HG02970 (cell line): ENCODE data around the gene KLHL29.
"Not testable (repeated sequence)": the region's sequence is repeated elsewhere in the genome, so short reads cannot be mapped to it uniquely, and the experiment has no call there.

Source experiments
- ATAC-seq: cut with Tn5 transposase; IDR thresholded peaks from one replicate; pipeline ENCODE4 v1.9.1; 2021; ENCODE audit warnings: mild to moderate bottlenecking, moderate library complexity, moderate number of reproducible peaks; ENCODE audit not compliant: unreplicated experiment, low FRiP score

Gene KLHL29

DNA sequence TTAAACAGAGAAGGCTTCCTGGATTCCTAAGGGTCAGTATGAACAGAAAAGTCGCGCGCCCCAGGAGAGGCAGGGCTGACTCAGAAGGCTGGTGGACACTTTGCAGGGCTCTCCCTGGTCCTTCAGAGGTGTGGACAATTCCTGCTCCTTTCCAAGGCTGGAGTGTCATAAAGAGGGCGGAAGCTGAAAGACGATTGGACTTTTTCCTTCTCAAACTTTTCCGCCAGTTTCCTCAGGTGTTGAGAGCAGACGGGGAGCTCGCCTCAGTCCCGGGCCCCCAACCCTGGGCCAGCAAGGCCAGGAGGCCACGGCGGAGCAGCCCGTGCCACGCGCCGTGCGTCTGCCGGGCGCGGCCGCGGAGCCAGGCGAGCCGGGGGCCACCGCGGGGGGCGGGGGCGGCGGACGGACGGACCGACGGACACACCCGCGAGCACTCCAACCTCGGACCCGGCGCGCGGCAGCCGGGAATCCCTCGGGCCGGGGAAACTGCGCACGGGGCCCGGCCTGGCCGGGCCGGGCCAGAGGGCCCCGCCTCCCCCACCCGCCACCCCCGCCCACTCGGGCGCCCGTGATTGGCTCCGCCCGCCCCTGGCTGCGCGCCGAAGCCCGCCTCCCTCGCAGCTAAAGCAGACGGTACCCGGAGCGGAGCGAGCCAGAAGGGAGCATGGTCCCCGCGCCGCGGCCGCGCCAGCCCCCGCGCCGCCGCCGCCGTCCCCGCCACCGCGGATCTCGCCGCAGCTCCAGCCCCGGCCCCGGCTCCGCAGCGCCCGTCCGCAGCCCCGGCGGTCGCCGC, at the start of gene KLHL29:
KLHL29 (plus strand) TSS at position 629 of the 793 bp plus-strand sequence. CDS start 177,018 bp downstream, outside the sequence.
- peak; percentile 56 for ATAC-seq

DNA sequence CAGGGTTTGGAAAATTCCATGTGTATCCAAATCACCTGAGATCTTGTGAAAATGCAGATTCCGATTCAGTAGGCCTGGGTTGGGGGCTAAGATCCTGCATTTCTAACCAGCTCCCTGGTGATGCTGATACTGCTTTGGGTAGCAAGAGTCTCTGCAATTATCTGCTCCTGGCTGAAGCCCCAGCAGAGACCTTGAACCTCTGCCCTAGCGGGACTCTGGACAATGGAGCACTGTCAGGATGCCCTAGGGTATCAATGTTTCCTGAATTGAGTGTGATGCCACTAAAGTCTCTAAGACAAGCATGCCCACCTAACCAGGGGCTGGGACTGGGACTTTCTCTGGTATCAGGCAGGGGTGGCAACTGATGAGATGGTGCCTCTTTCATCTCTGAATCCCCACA, 49.4 kb upstream of the KLHL29 start:
- ATAC-seq = no peak

- ATAC-seq = no peak
Measured at GRCh38 chr2:23342075-23342474, 42.9 kb upstream of the KLHL29 start.

DNA sequence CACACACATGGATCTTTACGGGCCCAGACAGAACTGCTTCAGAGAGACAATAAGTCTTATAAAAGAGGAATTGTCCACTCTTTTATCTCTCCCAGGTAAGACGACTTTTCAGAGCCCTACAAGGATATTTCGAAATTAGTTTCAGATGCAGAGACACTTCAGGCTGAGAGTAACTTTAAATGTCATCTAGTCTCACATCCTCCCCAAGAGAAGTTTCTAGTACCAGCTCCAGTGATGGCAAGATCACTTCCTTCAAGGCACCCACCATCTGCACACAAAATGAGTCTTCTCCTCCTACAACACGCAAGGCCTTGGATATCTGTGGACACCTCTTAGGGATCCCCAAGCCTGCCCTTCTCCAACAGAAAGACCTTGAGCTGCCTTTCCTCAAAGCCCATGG, 39.0 kb upstream of the KLHL29 start:
- no peak for ATAC-seq

DNA sequence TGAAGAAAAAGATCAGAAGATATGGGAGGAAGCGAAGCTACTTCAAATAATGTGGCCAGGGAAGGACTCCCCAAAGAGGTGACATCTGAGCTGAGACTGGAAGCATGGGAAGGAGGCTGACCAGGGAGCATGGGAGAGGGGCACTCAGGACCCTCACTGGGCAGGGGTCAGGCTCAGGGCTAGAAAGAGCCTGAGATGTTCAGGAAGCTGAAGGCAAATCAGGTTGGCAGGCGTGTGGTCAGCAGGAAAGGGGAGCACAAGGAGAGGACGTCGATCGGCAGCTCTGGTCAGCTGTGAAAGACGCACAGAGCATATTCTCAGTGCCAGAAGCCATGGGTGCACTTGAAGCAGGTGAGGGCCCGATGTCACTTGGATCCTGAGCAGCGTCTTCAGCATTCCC, 38.2 kb upstream of the KLHL29 start:
- ATAC-seq = no peak

GRCh38 chr2:23347471-23348092, 37.4 kb upstream of the KLHL29 start:
- ATAC-seq = no peak

GRCh38 chr2:23348093-23348481, 36.9 kb upstream of the KLHL29 start:
- ATAC-seq = not testable (repeated sequence)

DNA sequence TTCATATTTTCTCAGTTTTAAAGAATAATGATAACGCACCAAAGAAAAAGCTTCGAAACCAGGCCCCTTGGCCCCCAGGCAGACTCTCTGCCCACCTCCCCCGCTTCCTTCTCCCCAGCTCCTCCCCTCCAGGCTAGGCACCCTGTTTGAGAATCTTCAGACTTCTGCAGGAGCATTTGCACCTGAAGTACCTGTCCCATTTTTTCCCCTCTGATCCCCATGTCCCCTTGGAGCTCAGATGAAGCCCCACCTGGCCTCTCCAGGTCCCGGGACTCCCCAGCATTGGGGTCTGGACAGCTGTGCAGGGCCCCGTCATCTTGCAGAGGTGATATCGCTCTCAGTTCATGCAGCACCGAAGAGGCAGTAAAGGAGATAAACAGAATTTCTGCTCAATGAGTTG, 35.5 kb upstream of the KLHL29 start:
- ATAC-seq = no peak

GRCh38 chr2:23350041-23350791, 34.8 kb upstream of the KLHL29 start:
- no peak for ATAC-seq

GRCh38 chr2:23350792-23351355, 34.1 kb upstream of the KLHL29 start:
- ATAC-seq = no peak

DNA sequence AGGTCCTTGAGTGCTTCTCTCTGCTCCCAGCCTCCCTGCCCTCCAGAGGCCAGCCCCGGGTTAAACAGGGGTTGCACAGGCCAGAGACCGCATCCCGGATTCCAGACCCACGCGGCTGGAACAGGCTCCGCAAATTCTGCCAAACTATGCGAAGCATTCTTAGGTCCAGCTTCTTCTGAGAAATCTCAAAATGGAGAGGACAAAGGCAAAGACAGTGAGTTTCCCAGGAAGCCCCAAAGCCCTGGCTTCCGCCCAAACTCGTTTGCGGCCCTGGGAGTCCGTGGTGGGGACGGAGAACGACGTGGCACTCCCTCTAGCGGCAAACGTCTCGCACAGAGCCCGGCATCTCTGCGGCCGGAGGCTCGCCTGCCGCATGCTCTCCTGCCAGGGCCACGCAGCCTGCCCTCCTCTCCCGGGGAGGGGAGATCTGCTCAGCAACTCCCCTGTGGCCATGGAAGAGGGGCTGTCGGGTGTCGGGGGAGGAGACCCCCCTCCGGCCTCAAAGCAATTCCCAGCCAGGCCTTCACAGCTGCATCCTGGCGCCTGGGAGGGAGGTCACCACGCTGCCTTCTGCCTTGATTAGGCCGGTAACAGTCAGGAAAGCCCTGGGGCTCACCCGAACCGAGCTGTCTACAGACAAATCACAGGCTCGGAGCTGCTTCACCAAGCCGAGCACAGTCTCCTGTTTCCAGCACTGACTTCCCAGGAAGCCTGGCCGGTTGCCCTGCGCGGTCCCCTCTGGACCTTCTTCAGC, 33.4 kb upstream of the KLHL29 start:
- peak; percentile 80 for ATAC-seq

DNA sequence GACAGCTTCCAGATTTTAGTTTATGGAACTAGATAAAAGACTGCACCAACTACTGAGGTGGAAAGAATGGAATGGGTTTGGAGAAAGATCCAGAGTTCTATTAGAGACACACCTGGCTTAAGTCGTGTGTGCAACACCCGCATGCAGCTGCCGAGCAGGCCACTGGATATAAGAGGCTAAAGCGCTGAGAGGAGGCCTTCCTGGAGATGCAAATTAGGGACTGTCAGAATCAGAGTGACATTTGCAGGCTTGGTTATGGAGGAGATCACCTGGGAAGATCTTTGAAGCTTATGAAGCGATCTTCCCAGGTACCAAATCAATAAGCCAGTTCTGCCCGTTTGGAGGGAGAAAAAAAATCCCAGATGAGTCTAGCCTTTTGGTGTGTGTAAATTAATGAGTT, 30.4 kb upstream of the KLHL29 start:
- no peak for ATAC-seq

- ATAC-seq = no peak
Measured at GRCh38 chr2:23355001-23355400, 30.0 kb upstream of the KLHL29 start.

DNA sequence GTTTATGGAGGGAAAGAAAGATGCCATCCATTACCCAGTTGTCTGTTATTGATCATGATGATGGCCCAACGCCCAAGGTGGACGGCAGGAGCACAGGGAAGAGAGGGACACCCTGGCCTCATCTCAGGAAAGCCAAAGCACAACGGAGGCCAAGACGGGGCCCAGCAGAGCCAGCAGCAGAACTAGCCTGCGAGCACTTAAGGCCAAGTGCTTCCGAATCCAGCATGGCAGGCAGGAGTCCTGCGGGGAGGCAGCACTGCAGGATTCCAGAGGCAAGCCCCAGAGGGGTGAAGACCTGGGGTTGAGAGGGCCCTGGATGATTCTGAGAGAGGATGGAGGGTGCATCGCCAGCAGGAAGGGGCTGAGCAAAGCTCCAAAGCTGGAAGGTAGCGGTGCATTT, 28.3 kb upstream of the KLHL29 start:
- ATAC-seq = no peak

GRCh38 chr2:23359631-23360567, 25.1 kb upstream of the KLHL29 start:
- no peak for ATAC-seq

- ATAC-seq = no peak
Measured at GRCh38 chr2:23360571-23361125, 24.3 kb upstream of the KLHL29 start.

- no peak for ATAC-seq
Measured at GRCh38 chr2:23361152-23361551, 23.8 kb upstream of the KLHL29 start.

DNA sequence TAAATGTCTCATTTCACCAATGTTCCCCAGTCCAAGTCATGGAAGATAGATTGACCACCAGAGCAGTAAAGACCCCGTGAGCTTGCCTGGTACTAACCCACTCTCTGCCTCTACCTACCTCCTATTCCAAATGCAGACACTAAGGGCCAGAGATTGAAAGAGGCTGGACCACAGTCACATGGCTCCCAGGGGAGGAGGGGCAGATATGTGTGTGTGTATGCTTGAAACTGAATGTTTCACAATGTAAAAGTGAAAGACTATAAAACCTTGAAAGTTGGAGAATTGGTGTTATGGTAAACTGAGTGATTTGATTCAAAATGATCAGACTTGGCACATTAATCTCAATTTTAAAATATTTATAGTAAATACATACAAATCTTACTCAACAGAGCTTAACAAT, 21.7 kb upstream of the KLHL29 start:
- ATAC-seq = no peak

GRCh38 chr2:23363831-23364230, 21.1 kb upstream of the KLHL29 start:
- ATAC-seq = no peak
